NCI-H2081 treated with DMSO at 0.1 percent for 48 hours (cell line): ENCODE measurements around the gene RGL2.
"Not testable (repeated sequence)": the region's sequence is repeated elsewhere in the genome, so short reads cannot be mapped to it uniquely, and the experiment has no call there.

Experiments used
- DNase-seq: peaks from one replicate; lab custom pipeline; 2025; lab: John Stamatoyannopoulos, UW

Gene RGL2

DNA sequence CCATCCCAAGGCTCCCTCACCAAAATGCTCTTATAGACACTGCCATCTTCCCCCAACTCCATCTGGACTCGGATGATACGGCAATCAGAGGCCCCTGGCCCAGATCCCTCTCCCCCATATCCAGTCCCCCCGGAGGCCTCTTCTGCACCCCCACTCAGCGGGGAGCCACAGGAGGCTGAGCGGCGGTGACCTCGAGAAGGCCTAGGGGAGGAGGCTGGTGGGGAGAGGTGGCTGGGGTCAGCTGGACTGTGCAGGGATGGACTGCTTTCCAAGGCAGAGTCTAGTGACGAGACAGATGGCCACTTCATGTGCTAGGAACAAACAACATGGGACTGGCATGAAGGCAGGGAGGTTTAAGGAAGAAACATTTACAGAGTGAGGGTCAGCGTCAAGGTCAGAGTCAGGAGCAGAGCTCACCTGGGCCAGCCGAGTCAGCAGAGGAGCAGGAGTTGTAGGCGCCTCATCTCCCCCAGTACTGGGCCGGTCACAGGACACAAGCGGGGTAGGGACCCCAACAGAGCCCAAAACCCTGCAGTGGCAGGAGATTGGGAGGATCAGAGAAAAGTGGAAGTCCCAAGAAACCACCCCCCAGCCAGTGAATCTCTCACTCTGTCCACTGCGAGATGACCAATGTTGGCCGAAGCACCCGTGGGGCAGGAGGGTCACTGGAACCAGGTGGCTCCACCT lies 5.6 kb downstream of the RGL2 start:
- no peak for DNase-seq

DNA sequence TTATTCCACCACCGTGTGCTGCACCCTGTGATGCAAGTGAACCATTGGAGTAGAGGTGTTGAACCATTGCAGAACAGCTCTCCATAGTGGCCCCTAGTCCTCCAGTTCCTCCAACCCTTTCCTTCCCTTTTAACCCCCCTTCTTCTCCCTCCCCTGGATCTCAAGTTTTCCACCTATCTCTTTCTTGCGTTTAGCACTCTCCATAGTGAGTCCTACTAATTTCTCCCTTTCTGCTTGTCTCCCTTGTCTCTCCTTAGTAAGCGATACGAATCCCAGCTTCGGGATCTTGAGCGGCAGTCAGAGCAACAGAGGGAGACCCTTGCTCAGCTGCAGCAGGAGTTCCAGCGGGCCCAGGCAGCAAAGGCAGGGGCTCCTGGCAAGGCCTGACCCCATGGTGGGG lies 8.3 kb downstream of the RGL2 start:
- no peak for DNase-seq

DNA sequence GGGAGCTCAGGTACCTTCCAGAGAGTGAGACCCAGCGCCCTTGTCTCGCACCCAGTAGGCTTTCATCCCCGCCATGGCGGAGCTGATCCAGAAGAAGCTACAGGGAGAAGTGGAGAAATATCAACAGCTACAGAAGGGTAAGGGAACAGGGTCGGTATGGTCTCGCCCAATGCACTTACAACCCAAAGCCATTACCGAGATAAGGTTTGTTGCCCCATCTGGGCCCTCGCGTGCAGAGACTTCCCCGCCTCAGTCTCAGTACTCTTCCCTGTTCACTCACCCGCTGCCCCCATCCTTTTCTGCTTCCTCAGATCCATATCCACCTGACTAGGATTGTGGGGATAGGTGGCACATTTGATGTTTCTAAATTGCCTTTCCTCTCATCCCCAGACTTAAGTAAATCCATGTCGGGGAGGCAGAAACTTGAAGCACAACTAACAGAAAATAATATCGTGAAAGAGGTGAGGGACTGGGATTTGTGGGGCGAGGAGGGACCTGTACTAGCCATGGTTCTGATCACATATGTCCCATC lies 8.9 kb downstream of the RGL2 start:
- DNase-seq, result no peak

DNA sequence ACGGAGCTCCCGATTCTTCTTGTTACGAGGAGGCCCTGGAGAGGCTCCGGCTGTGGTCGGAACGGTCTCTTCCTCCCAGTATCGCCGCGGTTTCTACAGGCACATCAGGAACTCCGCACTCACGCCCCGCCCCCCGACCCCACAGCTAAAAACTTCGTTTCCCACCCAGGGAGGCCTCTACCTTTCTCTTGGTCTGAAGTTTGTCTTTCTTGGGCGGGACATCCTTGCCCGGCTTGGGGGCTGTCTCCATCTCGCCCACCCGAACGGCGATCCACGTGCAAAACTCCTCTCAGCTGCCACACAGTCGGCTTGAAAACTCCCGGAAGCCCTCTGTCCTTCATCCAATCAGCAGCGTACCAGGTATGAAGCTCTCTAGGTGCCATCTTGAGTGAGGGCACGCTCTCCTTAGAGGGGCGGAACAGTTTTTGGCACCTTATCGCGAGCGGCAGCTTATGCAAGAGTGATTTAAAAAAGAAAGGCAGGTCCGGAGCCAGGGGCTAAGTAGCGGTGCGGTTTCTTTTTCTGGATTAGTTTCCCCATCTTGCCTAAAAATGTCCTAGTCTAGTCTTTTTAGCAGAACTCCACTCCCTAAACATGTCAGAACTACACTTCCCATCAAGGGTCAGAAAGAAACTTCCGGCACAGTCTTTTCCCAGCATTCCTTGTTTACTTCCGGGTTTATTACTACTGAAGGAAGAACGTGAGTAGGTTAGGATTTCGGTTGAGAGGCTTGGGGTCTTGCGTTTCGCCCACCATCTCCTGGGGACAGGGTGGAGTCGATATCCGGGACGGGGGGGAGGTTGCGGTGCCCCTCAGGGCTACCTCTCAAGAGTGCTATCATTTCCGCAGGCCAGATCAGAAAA lies 9.6 kb downstream of the RGL2 start, which contains the start of the genes PFDN6 and WDR46:
PFDN6 (plus strand) TSS at position 681 of the 863 bp plus-strand sequence. CDS start 256 bp downstream, outside the sequence.
WDR46 (minus strand) TSS at position 319 of the 863 bp plus-strand sequence; CDS start at position 250, 69 bp downstream.
- peak; percentile 64 for DNase-seq

DNA sequence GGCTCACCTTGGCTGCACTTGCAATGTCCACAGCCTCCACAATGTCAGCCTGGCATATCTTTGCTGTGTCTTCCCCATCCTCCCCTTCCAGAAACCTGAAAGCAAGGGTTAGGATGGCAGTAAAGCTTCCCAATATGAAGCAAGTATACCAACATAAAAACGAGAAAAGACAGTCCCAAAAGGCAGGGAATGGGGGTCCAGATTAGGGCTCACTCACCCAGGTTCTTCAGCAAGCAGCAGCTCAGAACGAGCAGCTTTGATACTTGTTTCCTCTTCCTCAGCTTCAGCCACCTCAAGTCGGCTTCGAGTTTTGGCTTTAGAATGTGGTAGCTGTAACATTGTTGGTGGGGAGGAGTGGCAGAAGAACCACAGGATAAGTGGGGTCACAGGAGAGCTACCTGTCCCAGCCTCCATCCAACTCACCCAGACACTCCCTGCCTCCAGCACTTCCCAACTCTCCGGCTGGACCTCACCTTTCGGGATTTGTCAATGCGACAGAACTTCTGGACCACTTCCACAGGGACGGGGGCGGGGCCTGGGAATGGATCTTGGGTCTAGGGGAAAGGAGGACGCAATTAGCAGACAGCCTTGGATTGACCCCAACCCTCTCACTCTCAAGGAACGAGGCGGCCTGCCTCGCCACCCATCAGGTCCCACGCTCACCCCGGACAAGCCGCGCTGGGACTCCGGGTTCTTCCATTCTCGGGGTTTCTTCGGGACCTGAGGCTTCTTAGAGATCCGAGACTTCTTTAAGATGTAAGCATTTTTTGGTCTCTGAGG lies 10.4 kb downstream of the RGL2 start:
- DNase-seq, result no peak

DNA sequence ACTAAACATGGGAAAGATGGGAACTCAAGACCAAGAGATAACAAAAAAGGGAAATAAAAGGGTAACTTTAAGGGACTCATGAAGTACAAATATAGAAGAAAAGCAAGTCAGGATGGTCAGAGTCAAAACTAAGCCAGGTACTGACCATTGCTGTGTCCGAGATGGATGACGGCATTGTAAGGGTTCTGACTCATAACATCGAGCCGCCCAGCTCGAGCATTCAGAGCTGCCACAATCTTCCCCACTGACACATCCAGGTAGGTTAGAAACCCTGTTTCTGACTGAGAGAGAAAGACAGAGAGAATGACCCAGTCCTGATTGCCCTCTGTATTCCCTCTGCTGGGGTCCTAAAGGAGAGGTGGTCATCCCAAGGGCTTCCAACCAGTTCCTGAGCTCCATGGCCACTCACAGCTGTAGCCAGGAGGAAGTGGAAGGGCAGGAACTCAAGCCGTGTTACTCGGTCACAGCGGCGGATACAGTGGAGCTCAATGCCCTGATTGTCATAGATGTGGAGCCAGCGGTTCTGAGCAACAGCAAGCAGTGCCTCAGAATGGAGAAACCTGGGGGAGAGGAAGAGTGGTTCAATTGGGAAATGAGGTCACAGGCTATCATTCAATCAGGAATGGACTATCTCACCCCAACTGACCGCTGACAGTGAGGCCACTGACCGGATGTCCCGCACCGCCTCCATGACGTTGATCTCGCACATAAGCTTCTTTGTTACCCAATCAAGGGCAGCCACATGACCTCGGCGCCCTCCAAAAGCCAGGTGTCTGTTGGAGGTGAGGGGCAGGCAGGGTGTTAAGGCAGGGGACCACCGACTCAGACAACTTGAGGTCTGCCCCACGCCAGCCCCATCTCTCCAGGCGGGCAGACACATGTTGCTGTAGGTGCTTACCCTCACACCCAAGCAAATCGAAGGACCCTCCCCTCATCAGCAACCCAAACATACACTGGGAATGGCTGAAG lies 11.5 kb downstream of the RGL2 start:
- DNase-seq, result no peak

DNA sequence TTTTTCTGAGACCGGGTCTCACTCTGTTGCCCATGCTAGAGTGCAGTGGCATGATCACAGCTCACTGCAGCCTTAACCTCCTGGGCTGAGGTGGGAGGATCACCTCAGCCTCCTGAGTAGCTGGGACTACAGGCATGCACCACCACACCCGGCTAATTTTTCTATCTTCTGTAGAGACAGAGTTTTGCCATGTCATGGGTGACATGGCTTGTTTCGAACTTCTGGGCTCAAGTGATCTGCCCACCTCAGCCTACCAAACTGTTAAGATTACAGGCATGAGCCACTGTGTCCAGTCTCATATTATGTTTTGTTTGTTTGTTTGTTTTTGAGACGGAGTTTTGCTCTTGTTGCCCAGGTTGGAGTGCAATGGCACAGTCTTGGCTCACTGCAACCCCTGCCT lies 13.5 kb downstream of the RGL2 start:
- DNase-seq, result not testable (repeated sequence)

DNA sequence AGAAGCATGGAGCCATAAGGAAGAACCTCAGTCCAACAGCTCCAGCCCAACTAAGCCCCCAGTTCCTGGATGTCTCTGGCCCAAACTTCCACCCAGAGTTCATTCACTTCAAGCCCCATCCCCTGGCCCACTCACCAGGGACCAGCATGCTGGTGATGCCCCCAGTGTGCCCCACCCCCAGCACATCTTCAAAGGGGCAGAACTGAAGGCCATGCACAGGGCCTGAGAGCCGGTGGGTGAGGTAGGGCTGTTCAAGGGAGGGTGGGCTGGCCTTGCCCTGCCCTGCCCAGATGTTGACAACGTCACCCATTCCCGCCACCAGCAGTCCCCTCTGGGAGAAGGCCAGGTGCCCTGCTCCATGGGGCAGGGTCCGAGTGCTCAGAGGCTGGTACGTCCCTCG lies 18.2 kb downstream of the RGL2 start:
- no peak for DNase-seq

DNA sequence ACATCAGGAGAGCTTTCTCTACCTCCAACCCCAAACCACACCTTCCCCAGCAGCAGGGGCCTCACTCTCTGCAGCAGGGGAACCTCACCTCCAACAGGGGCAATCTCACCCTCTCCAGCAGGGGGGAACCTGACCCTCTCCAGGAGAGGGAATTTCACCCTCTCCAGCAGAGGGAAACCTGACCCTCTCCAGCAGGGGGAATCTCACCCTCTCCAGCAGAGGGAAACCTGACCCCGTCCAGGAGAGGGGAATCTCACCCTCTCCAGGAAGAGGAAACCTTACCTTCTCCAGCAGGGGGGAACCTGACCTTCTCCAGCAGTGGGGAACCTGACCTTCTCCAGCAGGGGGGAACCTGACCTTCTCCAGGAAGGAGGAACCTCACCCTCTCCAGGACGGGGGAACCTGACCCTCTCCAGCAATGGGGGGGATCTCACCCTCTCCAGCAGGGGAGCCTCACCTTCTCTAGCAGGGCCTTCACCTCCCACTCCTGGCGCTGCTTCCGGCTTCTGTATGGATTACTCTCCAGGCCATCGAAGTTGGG lies 18.7 kb downstream of the RGL2 start:
- DNase-seq, result no peak

DNA sequence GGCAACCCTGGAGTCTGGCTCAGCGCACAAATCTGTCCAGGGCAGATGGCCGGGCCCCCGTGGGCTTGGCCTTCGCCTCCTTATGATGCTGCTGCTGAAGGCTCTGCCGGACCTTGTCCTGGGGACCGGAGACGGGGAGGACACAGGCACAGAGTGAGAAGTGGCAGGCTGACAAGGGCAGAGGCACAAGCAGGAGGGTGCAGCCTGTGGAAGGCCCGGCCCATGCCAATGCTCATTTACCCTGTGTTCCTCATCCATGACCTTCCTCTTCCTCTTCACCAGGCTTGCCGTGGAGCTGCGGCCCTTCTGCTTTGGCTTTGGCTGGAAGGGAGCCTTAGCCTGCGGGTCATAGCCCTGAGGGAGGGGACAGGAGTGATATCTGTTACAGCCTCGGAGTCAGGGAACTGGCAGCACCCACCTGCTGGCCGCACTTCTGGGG lies 19.5 kb downstream of the RGL2 start:
- no peak for DNase-seq

DNA sequence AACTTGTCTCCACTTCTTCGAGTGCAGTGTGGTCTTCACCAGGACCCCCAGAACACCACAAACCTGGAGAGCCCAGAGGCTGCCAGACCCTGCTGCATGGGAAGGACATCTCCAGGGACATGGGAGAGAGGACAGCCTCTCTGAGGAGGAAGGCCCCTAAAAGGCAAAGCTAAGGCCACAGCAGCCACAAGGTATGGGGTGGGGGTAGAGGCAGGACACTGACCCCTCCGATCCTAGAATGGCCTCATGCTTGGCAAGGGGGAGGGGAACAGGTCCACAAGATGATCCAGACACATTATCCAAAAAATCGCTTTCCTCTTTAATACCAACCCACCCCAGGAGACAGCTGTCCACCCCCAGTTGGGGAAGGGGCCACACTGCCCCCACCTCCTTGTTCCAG lies 19.9 kb downstream of the RGL2 start:
- DNase-seq, result no peak

DNA sequence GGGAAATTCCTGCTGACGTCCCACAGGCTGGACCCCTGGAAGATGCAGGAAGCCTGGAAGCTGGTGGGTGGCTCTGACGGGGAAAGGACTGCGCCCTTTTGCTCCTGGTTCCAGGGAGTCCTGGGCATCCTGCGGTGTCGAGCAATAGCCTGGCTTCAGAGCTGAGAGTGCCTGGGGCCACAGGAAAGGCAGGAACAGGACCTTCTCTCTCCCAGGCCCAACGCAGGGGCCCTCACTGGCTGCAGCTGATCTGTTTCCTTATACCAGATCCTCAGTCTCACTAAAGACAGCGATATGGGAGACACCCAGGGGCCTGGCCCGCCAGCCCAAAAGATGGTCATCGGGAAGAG lies 20.4 kb downstream of the RGL2 start:
- no peak for DNase-seq

DNA sequence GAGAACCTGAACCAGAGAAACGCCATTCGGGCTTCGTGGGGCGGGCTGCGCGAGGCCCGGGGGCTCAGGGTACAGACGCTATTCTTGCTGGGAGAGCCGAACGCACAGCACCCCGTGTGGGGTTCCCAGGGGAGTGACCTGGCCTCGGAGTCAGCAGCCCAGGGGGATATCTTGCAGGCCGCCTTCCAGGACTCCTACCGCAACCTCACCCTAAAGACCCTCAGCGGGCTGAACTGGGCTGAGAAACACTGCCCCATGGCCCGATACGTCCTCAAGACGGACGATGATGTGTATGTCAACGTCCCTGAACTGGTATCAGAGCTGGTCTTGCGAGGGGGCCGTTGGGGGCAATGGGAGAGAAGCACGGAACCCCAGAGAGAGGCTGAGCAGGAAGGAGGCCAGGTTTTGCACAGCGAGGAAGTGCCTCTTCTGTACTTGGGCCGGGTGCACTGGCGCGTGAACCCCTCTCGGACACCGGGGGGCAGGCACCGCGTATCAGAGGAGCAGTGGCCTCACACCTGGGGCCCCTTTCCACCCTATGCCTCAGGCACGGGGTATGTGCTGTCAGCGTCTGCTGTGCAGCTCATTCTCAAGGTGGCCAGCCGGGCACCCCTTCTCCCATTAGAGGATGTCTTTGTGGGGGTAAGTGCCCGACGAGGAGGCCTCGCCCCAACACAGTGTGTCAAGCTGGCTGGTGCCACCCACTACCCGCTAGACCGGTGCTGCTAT lies 20.9 kb downstream of the RGL2 start:
- no peak for DNase-seq

DNA sequence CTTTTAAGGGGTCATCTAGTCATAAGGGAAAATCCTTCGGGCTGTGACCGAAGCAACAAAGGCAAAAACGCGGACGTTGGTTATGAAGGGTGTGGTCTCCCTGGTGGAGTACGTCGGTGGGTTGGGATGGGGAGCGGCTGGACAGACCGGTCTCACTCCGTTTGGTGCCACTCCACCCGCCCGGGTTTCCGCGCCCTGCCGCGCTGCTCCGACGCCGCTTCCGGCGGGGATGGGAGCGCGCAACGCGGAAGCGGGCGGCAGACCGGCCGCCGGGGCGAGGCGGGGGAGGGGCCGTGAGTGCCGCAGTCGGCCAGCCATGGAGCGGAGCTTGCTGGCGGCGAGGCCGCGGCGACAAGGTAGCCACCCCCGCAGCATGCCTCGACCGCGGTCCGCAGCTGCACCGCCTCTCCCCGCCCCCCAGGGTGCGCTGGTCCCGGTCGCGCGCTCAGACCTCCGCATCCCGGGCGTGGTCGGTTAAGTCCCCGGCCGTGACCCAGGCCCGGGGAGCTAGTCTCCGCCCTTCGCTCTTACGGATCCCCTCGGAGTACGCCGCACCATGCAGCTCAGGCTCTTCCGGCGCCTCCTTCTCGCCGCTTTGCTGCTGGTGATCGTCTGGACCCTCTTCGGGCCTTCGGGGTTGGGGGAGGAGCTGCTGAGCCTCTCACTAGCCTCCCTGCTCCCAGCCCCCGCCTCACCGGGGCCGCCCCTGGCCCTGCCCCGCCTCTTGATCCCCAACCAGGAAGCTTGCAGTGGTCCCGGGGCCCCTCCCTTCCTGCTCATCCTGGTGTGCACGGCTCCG lies 21.7 kb downstream of the RGL2 start, which contains the start of gene B3GALT4:
B3GALT4 (plus strand) TSS at position 260 of the 799 bp plus-strand sequence; CDS start at position 557, 297 bp downstream.
- DNase-seq, result no peak

DNA sequence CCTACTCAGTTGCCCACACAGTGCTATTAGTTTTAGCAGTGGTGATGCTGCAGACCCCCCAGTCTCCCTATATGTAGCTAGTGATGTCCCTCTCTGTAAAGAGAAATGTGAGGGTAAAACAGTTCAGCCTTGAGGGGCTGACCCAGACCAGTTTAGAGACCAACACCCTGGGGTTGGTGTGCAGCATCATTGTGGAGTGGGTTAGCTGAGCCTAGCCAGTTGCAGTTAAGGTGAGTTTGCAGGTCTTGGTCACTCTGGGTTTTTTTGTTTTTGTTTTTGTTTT lies 22.2 kb downstream of the RGL2 start:
- DNase-seq, result no peak

DNA sequence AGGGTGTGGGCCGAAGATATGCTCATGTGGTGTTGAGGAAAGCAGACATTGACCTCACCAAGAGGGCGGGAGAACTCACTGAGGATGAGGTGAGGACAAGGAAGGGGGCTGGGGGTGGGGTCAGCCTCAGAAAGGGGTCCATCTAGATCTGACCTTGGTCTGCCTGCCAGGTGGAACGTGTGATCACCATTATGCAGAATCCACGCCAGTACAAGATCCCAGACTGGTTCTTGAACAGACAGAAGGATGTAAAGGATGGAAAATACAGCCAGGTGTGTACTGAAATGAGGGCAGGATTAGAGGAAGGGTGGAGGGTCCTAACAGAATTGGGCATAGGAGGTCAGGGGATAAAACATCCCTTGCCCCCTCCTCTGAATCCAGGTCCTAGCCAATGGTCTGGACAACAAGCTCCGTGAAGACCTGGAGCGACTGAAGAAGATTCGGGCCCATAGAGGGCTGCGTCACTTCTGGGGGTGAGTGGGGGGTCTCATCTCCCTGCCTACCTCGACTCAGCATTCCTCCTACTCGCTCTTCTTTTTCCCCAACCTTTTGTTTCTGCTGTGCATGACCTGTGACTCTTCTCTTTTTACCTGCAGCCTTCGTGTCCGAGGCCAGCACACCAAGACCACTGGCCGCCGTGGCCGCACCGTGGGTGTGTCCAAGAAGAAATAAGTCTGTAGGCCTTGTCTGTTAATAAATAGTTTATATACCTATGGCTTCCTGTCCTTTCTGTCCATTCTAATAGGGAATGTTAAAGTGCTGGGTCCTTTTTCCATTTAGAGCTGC lies 22.8 kb downstream of the RGL2 start:
- DNase-seq, result not testable (repeated sequence)

DNA sequence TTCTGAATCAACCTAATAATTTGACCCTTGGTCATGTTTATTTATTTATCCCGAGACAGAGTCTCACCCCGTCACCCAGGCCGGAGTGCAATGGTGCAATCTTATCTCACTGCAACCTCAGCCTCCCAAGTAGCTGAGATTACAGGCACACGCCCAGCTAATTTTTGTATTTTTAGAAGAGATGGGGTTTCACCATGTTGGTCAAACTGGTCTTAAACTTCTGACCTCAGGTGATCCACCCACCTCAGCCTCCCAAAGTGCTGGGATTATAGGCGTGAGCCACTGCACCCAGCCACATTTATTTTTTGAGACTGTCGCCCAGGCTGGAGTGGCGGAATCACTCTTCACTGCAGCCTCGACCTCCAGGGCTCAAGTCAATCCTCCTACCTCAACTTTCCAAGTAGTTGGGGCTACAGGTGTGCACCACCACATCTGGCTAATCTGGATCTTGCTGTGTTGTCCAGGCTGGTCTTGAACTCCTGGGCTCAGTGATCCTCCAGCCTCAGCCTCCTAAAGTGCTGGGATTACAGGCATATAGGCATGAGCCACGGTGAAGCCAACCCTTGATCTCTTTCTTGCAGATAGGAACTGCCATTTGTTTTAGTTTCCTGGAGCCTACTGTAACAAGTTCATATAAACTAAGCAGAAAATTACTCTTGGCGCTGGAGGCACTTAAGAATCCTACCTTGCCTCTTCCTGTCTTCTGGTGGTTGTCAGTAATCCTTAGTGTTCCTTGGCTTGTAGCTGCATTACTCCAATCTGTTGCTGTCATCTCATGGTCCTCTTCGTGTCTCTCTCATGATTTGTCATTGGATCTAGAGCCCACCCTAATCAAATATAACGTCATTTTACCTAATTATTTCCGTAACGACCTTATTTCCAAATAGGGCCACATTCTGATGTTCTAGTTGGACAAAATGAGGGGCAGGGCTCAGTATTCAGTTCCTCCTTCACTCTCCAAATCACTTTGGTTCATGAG lies 24.5 kb downstream of the RGL2 start:
- no peak for DNase-seq
